Ovary (tissue), 3 donors: ENCODE data around the gene STK33.

ENCODE experiments used
- EP300 ChIP-seq: sonication (generic); formaldehyde crosslinking; IDR thresholded peaks from one replicate; pipeline ENCODE4 v1.6.1; 2017; ENCODE audit warnings: antibody characterized with exemption
- TF ChIP-seq, protein P1 (sequence below), 3 donors: fragments of 450-650 bp in 2 of 3; fragments of 200-600 bp in 1 of 3; IDR thresholded peaks; one replicate each; pipeline versions ENCODE4 v1.5.1 to v1.8.0; 2016 to 2022; ENCODE audit warnings: antibody characterized with exemption in 3 of 3, mild to moderate bottlenecking in 1 of 3
- donor health status: DM: no; HTN: no; CAD: no.

DNA sequence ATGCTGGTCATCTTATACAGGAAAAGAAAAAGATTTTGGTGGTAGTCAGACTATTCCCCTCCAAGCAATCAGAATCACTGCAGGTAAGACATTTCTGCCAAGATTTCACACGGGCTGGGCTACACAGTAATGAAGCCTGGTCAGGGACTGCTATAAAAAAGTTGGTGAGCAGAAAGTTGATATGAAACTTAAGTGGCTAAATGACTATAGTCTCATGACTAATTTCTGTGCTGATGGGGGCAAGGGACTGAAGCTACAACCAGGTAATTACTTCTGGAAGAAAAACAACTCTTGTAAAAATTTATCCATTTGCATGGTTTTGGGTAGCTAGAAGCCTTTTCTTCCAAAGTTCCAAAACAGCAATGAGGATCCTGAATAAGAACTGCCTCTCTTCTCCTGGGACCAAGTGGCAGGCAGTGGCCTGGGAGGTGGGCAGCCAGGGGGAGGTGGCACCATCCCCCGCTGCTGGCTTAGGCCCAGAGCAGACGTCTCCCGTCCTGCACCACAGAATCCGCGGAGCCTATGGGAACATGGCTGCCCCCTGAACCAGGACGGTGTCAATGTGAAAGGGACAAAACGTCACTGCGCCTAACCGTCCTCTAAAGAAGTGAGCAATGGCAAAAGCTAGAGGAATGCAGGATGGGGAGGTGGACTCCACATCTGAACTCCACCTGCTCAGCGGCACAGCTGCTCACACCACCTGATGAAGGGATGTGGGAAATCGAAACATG lies 207.7 kb downstream of the STK33 start:
- no peak for TF ChIP-seq EP300
- TF ChIP-seq, protein P1, sequence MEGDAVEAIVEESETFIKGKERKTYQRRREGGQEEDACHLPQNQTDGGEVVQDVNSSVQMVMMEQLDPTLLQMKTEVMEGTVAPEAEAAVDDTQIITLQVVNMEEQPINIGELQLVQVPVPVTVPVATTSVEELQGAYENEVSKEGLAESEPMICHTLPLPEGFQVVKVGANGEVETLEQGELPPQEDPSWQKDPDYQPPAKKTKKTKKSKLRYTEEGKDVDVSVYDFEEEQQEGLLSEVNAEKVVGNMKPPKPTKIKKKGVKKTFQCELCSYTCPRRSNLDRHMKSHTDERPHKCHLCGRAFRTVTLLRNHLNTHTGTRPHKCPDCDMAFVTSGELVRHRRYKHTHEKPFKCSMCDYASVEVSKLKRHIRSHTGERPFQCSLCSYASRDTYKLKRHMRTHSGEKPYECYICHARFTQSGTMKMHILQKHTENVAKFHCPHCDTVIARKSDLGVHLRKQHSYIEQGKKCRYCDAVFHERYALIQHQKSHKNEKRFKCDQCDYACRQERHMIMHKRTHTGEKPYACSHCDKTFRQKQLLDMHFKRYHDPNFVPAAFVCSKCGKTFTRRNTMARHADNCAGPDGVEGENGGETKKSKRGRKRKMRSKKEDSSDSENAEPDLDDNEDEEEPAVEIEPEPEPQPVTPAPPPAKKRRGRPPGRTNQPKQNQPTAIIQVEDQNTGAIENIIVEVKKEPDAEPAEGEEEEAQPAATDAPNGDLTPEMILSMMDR (IDR thresholded peaks at IDR 0.05) = no peak
